Measurements from ENCODE around the gene TFRC. TPM values are rescaled to one million over a fixed set of nuclear protein-coding genes. Genes with fewer than 3 reads are reported as not detected.
"Not testable (repeated sequence)": the region's sequence is repeated elsewhere in the genome, so short reads cannot be mapped to it uniquely, and the experiment has no call there.

Gene TFRC
- polyA plus RNA-seq, 3 donors, result 6.6 to 43.1 (median 7.9) TPM

- H3K4me1 ChIP-seq (ENCODE audit: control insufficient read depth in 1 of 2, insufficient read depth in 2 of 2, low read length in 2 of 2); H3K27me3 ChIP-seq (ENCODE audit: control insufficient read depth in 2 of 2, insufficient read depth in 2 of 2, low read length in 2 of 2); H3K9me3 ChIP-seq (replicated peaks in 1 of 2; ENCODE audit: control insufficient read depth in 1 of 2, insufficient read depth in 1 of 2, low read length in 2 of 2); H3K4me3 Mint-ChIP-seq; H3K4me3 ChIP-seq (replicated peaks in 1 of 3; ENCODE audit: low read depth in 2 of 3, low read length in 3 of 3); H3K36me3 ChIP-seq (replicated peaks in 1 of 2; ENCODE audit: control insufficient read depth in 1 of 2, insufficient read depth in 2 of 2, low read length in 2 of 2); H3K36me3 Mint-ChIP-seq; intact Hi-C loops (cut with micrococcal nuclease); H3K79me2 ChIP-seq (ENCODE audit: insufficient read depth, low read length); H3K27ac ChIP-seq (ENCODE audit: low read depth in 1 of 2, low read length in 2 of 2); H3K9ac ChIP-seq (ENCODE audit: insufficient read depth, low read length, poor library complexity, severe bottlenecking); H3K4me2 ChIP-seq (replicated peaks; ENCODE audit: extremely low read depth, low read length, poor library complexity, severe bottlenecking); H2AFZ ChIP-seq (ENCODE audit: insufficient read depth, low read depth, low read length, poor library complexity, severe bottlenecking); H3K9me3 Mint-ChIP-seq; H3K27ac Mint-ChIP-seq; DNase-seq; H4K20me1 ChIP-seq (ENCODE audit: insufficient read depth, low read length): not testable (repeated sequence)
- WGBS (ENCODE audit: insufficient coverage), result 88% methylated on average over 14 of the region's 17 CpGs
- Mint-ChIP-seq H3K27me3 (ENCODE audit: low read depth in 3 of 3) (peaks cover 8 to 19% (median 14%) of the 10 kb centered on the region in 3 donors), H3K4me1 (peaks cover 11% of the 10 kb centered on the region)
Observed at GRCh38 chr3:196004359-196005052, 77.4 kb downstream of the TFRC start.

GRCh38 chr3:196003611-196004010, 78.3 kb downstream of the TFRC start:
- H3K36me3 ChIP-seq (replicated peaks in 1 of 2; ENCODE audit: control insufficient read depth in 1 of 2, insufficient read depth in 2 of 2, low read length in 2 of 2), result no peaks in the 10 kb centered on the region
- WGBS (ENCODE audit: insufficient coverage), result 96% methylated on average over 12 of the region's 12 CpGs
- intact Hi-C loops (cut with micrococcal nuclease), result no loop called here
- TF ChIP-seq CTCF (IDR thresholded peaks at IDR 0.05), result no peak
- no peak overlapping the region for H3K27ac ChIP-seq (ENCODE audit: low read depth in 1 of 2, low read length in 2 of 2)
- no peaks in the 10 kb centered on the region for H3K79me2 ChIP-seq (ENCODE audit: insufficient read depth, low read length)
- no peaks in the 10 kb centered on the region for H3K27me3 ChIP-seq (ENCODE audit: control insufficient read depth in 2 of 2, insufficient read depth in 2 of 2, low read length in 2 of 2)
- H3K4me2 ChIP-seq (replicated peaks; ENCODE audit: extremely low read depth, low read length, poor library complexity, severe bottlenecking), result no peak overlapping the region
- no peak for DNase-seq
- no peaks in the 10 kb centered on the region for H3K9me3 ChIP-seq (replicated peaks in 1 of 2; ENCODE audit: control insufficient read depth in 1 of 2, insufficient read depth in 1 of 2, low read length in 2 of 2)
- H3K4me3 Mint-ChIP-seq, result no peak overlapping the region
- H3K9me3 Mint-ChIP-seq, result peaks cover 0 to 7% (median 4%) of the 10 kb centered on the region in 7 donors
- no peak overlapping the region for H3K4me3 ChIP-seq (replicated peaks in 1 of 3; ENCODE audit: low read depth in 2 of 3, low read length in 3 of 3)
- no peaks in the 10 kb centered on the region for H4K20me1 ChIP-seq (ENCODE audit: insufficient read depth, low read length)
- H3K36me3 Mint-ChIP-seq, result peaks cover 0 to 2% of the 10 kb centered on the region in 2 donors
- no peak overlapping the region for H3K27ac Mint-ChIP-seq
- H3K4me1 ChIP-seq (ENCODE audit: control insufficient read depth in 1 of 2, insufficient read depth in 2 of 2, low read length in 2 of 2), result peaks cover 7 to 8% of the 10 kb centered on the region in 2 donors
- no peak overlapping the region for H3K9ac ChIP-seq (ENCODE audit: insufficient read depth, low read length, poor library complexity, severe bottlenecking)
- no peak overlapping the region for H2AFZ ChIP-seq (ENCODE audit: insufficient read depth, low read depth, low read length, poor library complexity, severe bottlenecking)
- H3K4me1 Mint-ChIP-seq, result peaks cover 14% of the 10 kb centered on the region
- peaks cover 8 to 18% (median 14%) of the 10 kb centered on the region in 3 donors for H3K27me3 Mint-ChIP-seq (ENCODE audit: low read depth in 3 of 3)

- H3K79me2 ChIP-seq (ENCODE audit: insufficient read depth, low read length); H3K4me2 ChIP-seq (replicated peaks; ENCODE audit: extremely low read depth, low read length, poor library complexity, severe bottlenecking); H3K9me3 Mint-ChIP-seq; H3K27me3 ChIP-seq (ENCODE audit: control insufficient read depth in 2 of 2, insufficient read depth in 2 of 2, low read length in 2 of 2); H3K27ac ChIP-seq (ENCODE audit: low read depth in 1 of 2, low read length in 2 of 2); intact Hi-C loops (cut with micrococcal nuclease); H3K9me3 ChIP-seq (replicated peaks in 1 of 2; ENCODE audit: control insufficient read depth in 1 of 2, insufficient read depth in 1 of 2, low read length in 2 of 2); H3K27ac Mint-ChIP-seq; H3K36me3 Mint-ChIP-seq; H3K36me3 ChIP-seq (replicated peaks in 1 of 2; ENCODE audit: control insufficient read depth in 1 of 2, insufficient read depth in 2 of 2, low read length in 2 of 2); H3K4me1 ChIP-seq (ENCODE audit: control insufficient read depth in 1 of 2, insufficient read depth in 2 of 2, low read length in 2 of 2); H3K4me3 Mint-ChIP-seq; H3K4me3 ChIP-seq (replicated peaks in 1 of 3; ENCODE audit: low read depth in 2 of 3, low read length in 3 of 3); DNase-seq; H4K20me1 ChIP-seq (ENCODE audit: insufficient read depth, low read length); H3K9ac ChIP-seq (ENCODE audit: insufficient read depth, low read length, poor library complexity, severe bottlenecking); H2AFZ ChIP-seq (ENCODE audit: insufficient read depth, low read depth, low read length, poor library complexity, severe bottlenecking): not testable (repeated sequence)
- Mint-ChIP-seq H3K4me1 (peaks cover 14% of the 10 kb centered on the region), H3K27me3 (ENCODE audit: low read depth in 3 of 3) (peaks cover 8 to 15% (median 14%) of the 10 kb centered on the region in 3 donors)
- 91% methylated on average over 6 of the region's 6 CpGs for WGBS (ENCODE audit: insufficient coverage)
Observed at GRCh38 chr3:196002721-196003120, 79.2 kb downstream of the TFRC start.

GRCh38 chr3:196001240-196001639, 80.7 kb downstream of the TFRC start:
- not testable (repeated sequence) for DNase-seq
- H3K4me3 Mint-ChIP-seq, result peak overlapping the region in 1 of 2 donors; percentile 22
- WGBS (ENCODE audit: insufficient coverage), result 98% methylated on average over 5 of the region's 7 CpGs

More at GRCh38 chr3:196001240-196001639, 80.7 kb downstream of the TFRC start:
- peaks cover 8 to 14% (median 12%) of the 10 kb centered on the region in 3 donors for H3K27me3 Mint-ChIP-seq (ENCODE audit: low read depth in 3 of 3)
- H3K4me1 ChIP-seq (ENCODE audit: control insufficient read depth in 1 of 2, insufficient read depth in 2 of 2, low read length in 2 of 2); intact Hi-C loops (cut with micrococcal nuclease); H3K27me3 ChIP-seq (ENCODE audit: control insufficient read depth in 2 of 2, insufficient read depth in 2 of 2, low read length in 2 of 2); H3K36me3 ChIP-seq (replicated peaks in 1 of 2; ENCODE audit: control insufficient read depth in 1 of 2, insufficient read depth in 2 of 2, low read length in 2 of 2); H3K27ac ChIP-seq (ENCODE audit: low read depth in 1 of 2, low read length in 2 of 2); H3K4me2 ChIP-seq (replicated peaks; ENCODE audit: extremely low read depth, low read length, poor library complexity, severe bottlenecking); H3K27ac Mint-ChIP-seq; H3K4me3 ChIP-seq (replicated peaks in 1 of 3; ENCODE audit: low read depth in 2 of 3, low read length in 3 of 3); H3K79me2 ChIP-seq (ENCODE audit: insufficient read depth, low read length); H3K9ac ChIP-seq (ENCODE audit: insufficient read depth, low read length, poor library complexity, severe bottlenecking); H3K36me3 Mint-ChIP-seq; H3K9me3 Mint-ChIP-seq; H4K20me1 ChIP-seq (ENCODE audit: insufficient read depth, low read length); H2AFZ ChIP-seq (ENCODE audit: insufficient read depth, low read depth, low read length, poor library complexity, severe bottlenecking); H3K9me3 ChIP-seq (replicated peaks in 1 of 2; ENCODE audit: control insufficient read depth in 1 of 2, insufficient read depth in 1 of 2, low read length in 2 of 2): not testable (repeated sequence)
- H3K4me1 Mint-ChIP-seq, result peaks cover 14% of the 10 kb centered on the region
